ENCODE results near the gene LGR6.

The LGR6 gene

DNA sequence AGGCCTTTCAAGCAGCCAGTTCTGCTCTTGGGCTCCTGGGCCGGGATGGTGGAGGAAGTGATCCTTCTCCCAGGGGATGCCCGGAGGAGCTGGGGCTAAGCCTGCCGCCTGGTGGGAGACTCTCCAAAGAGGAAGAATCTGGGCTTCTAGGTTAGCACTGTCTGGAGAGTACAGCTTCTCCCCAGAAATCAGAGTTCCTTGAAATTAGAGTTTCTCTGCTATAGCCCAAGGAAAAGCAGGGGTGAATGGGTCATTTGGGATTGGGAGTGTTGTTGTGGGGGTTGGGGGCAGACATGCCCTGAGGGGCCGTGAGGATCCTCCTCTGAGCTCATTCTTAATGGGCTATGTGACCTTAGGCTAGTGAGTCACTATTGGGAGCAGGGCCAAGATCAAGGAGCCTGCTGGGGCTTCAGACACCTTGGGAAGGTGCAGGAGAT is 6.5 kb downstream of the LGR6 start (continued):
- TF ChIP-seq, protein P1, sequence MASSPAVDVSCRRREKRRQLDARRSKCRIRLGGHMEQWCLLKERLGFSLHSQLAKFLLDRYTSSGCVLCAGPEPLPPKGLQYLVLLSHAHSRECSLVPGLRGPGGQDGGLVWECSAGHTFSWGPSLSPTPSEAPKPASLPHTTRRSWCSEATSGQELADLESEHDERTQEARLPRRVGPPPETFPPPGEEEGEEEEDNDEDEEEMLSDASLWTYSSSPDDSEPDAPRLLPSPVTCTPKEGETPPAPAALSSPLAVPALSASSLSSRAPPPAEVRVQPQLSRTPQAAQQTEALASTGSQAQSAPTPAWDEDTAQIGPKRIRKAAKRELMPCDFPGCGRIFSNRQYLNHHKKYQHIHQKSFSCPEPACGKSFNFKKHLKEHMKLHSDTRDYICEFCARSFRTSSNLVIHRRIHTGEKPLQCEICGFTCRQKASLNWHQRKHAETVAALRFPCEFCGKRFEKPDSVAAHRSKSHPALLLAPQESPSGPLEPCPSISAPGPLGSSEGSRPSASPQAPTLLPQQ (tag by site-specific recombination; IDR thresholded peaks at IDR 0.05): peak; percentile 33; the same call in 1 of the 2 replicates
- TF ChIP-seq, protein P2, sequence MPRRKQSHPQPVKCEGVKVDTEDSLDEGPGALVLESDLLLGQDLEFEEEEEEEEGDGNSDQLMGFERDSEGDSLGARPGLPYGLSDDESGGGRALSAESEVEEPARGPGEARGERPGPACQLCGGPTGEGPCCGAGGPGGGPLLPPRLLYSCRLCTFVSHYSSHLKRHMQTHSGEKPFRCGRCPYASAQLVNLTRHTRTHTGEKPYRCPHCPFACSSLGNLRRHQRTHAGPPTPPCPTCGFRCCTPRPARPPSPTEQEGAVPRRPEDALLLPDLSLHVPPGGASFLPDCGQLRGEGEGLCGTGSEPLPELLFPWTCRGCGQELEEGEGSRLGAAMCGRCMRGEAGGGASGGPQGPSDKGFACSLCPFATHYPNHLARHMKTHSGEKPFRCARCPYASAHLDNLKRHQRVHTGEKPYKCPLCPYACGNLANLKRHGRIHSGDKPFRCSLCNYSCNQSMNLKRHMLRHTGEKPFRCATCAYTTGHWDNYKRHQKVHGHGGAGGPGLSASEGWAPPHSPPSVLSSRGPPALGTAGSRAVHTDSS (tag by site-specific recombination; IDR thresholded peaks at IDR 0.05): no peak
- TF ChIP-seq ZNF658 (tag by site-specific recombination; IDR thresholded peaks at IDR 0.05) (no peak), ZNF274 (IDR thresholded peaks at IDR 0.05; ENCODE audit: low read length) (no peak), ZNF274 (tag by site-specific recombination; IDR thresholded peaks at IDR 0.05; ENCODE audit: borderline replicate concordance) (no peak), ZNF747 (tag by site-specific recombination; IDR thresholded peaks at IDR 0.05) (no peak), EGR2 (tag by site-specific recombination; IDR thresholded peaks at IDR 0.05; ENCODE audit: low read depth) (no peak), ZNF391 (tag by site-specific recombination; IDR thresholded peaks at IDR 0.05; ENCODE audit: borderline replicate concordance, low read depth) (no peak), ZBTB20 (tag by site-specific recombination; IDR thresholded peaks at IDR 0.05) (no peak)
- TF ChIP-seq, protein P3, sequence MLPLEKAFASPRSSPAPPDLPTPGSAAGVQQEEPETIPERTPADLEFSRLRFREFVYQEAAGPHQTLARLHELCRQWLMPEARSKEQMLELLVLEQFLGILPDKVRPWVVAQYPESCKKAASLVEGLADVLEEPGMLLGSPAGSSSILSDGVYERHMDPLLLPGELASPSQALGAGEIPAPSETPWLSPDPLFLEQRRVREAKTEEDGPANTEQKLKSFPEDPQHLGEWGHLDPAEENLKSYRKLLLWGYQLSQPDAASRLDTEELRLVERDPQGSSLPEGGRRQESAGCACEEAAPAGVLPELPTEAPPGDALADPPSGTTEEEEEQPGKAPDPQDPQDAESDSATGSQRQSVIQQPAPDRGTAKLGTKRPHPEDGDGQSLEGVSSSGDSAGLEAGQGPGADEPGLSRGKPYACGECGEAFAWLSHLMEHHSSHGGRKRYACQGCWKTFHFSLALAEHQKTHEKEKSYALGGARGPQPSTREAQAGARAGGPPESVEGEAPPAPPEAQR (tag by site-specific recombination; IDR thresholded peaks at IDR 0.05): no peak
- TF ChIP-seq, protein P4, sequence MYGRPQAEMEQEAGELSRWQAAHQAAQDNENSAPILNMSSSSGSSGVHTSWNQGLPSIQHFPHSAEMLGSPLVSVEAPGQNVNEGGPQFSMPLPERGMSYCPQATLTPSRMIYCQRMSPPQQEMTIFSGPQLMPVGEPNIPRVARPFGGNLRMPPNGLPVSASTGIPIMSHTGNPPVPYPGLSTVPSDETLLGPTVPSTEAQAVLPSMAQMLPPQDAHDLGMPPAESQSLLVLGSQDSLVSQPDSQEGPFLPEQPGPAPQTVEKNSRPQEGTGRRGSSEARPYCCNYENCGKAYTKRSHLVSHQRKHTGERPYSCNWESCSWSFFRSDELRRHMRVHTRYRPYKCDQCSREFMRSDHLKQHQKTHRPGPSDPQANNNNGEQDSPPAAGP (tag by site-specific recombination; IDR thresholded peaks at IDR 0.05): peak; percentile 74
- TF ChIP-seq, protein P5, sequence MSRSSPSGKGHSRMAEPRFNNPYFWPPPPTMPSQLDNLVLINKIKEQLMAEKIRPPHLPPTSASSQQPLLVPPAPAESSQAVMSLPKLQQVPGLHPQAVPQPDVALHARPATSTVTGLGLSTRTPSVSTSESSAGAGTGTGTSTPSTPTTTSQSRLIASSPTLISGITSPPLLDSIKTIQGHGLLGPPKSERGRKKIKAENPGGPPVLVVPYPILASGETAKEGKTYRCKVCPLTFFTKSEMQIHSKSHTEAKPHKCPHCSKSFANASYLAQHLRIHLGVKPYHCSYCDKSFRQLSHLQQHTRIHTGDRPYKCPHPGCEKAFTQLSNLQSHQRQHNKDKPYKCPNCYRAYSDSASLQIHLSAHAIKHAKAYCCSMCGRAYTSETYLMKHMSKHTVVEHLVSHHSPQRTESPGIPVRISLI (tag by site-specific recombination; IDR thresholded peaks at IDR 0.05): no peak
- TF ChIP-seq, protein P6, sequence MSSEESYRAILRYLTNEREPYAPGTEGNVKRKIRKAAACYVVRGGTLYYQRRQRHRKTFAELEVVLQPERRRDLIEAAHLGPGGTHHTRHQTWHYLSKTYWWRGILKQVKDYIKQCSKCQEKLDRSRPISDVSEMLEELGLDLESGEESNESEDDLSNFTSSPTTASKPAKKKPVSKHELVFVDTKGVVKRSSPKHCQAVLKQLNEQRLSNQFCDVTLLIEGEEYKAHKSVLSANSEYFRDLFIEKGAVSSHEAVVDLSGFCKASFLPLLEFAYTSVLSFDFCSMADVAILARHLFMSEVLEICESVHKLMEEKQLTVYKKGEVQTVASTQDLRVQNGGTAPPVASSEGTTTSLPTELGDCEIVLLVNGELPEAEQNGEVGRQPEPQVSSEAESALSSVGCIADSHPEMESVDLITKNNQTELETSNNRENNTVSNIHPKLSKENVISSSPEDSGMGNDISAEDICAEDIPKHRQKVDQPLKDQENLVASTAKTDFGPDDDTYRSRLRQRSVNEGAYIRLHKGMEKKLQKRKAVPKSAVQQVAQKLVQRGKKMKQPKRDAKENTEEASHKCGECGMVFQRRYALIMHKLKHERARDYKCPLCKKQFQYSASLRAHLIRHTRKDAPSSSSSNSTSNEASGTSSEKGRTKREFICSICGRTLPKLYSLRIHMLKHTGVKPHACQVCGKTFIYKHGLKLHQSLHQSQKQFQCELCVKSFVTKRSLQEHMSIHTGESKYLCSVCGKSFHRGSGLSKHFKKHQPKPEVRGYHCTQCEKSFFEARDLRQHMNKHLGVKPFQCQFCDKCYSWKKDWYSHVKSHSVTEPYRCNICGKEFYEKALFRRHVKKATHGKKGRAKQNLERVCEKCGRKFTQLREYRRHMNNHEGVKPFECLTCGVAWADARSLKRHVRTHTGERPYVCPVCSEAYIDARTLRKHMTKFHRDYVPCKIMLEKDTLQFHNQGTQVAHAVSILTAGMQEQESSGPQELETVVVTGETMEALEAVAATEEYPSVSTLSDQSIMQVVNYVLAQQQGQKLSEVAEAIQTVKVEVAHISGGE (tag by site-specific recombination; conservative IDR thresholded peaks at IDR 0.05; ENCODE audit: low read depth): no peak

DNA sequence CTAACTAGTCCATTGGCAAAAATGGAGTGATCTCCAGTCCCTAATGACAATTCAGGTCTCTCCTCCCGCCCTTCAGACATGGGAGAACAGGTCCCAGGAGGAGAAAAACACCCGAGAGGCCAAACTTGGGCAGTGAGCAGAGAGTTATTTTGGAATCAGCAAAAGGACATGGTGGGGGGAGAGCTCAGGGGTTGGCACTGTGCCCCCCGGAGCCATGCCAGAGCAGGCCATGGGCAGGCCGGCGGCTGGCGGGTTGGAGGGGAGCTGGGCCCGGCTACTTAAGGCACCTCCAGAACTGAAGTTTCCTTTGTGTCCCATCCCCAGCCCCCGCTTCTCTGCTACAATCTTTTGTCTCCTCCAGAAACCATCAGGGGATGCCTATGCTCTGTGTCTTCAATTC is 7.1 kb downstream of the LGR6 start:
- ChIA-PET POLR2A (interaction anchor here (0.6 to 1.4 kb wide), 2 partner anchors 141 to 660 kb away, joined by 3 to 6 read pairs; partner anchors contain the start of gene UBE2T), CTCF (interaction anchor here (0.9 to 10.5 kb wide), 12 partner anchors 8 to 377 kb away, joined by 3 to 155 read pairs (median 8); partner anchors contain the start of gene LGR6)
- Histone ChIP-seq H3K27ac (ENCODE audit: extremely low read depth, low read depth, low read length) (no peak overlapping the region), H3K4me3 (ENCODE audit: low read depth, low read length) (no peak overlapping the region), H3K36me3 (ENCODE audit: control insufficient read depth in 2 of 2, insufficient read depth in 1 of 2, low read length in 2 of 2) (no peaks in the 10 kb centered on the region), H3K4me1 (ENCODE audit: control insufficient read depth, insufficient read depth, low read length) (no peaks in the 10 kb centered on the region), H3K9me3 (ENCODE audit: control insufficient read depth, insufficient read depth, low read depth, low read length) (no peaks in the 10 kb centered on the region)
- TF ChIP-seq, protein P7, sequence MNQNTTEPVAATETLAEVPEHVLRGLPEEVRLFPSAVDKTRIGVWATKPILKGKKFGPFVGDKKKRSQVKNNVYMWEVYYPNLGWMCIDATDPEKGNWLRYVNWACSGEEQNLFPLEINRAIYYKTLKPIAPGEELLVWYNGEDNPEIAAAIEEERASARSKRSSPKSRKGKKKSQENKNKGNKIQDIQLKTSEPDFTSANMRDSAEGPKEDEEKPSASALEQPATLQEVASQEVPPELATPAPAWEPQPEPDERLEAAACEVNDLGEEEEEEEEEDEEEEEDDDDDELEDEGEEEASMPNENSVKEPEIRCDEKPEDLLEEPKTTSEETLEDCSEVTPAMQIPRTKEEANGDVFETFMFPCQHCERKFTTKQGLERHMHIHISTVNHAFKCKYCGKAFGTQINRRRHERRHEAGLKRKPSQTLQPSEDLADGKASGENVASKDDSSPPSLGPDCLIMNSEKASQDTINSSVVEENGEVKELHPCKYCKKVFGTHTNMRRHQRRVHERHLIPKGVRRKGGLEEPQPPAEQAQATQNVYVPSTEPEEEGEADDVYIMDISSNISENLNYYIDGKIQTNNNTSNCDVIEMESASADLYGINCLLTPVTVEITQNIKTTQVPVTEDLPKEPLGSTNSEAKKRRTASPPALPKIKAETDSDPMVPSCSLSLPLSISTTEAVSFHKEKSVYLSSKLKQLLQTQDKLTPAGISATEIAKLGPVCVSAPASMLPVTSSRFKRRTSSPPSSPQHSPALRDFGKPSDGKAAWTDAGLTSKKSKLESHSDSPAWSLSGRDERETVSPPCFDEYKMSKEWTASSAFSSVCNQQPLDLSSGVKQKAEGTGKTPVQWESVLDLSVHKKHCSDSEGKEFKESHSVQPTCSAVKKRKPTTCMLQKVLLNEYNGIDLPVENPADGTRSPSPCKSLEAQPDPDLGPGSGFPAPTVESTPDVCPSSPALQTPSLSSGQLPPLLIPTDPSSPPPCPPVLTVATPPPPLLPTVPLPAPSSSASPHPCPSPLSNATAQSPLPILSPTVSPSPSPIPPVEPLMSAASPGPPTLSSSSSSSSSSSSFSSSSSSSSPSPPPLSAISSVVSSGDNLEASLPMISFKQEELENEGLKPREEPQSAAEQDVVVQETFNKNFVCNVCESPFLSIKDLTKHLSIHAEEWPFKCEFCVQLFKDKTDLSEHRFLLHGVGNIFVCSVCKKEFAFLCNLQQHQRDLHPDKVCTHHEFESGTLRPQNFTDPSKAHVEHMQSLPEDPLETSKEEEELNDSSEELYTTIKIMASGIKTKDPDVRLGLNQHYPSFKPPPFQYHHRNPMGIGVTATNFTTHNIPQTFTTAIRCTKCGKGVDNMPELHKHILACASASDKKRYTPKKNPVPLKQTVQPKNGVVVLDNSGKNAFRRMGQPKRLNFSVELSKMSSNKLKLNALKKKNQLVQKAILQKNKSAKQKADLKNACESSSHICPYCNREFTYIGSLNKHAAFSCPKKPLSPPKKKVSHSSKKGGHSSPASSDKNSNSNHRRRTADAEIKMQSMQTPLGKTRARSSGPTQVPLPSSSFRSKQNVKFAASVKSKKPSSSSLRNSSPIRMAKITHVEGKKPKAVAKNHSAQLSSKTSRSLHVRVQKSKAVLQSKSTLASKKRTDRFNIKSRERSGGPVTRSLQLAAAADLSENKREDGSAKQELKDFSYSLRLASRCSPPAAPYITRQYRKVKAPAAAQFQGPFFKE (tag by site-specific recombination; IDR thresholded peaks at IDR 0.05; ENCODE audit: borderline replicate concordance): no peak
- no peak for TF ChIP-seq ZNF48 (tag by site-specific recombination; IDR thresholded peaks at IDR 0.05)
